HG02884 (cell line): ENCODE measurements around the gene SHANK3.

Experiments
- ATAC-seq: cut with Tn5 transposase; IDR thresholded peaks from one replicate; pipeline ENCODE4 v1.9.1; 2021; ENCODE audit warnings: mild to moderate bottlenecking, moderate library complexity; ENCODE audit not compliant: unreplicated experiment

Gene SHANK3

GRCh38 chr22:50698546-50698945 lies 25.9 kb downstream of the SHANK3 start:
- ATAC-seq, result no peak

DNA sequence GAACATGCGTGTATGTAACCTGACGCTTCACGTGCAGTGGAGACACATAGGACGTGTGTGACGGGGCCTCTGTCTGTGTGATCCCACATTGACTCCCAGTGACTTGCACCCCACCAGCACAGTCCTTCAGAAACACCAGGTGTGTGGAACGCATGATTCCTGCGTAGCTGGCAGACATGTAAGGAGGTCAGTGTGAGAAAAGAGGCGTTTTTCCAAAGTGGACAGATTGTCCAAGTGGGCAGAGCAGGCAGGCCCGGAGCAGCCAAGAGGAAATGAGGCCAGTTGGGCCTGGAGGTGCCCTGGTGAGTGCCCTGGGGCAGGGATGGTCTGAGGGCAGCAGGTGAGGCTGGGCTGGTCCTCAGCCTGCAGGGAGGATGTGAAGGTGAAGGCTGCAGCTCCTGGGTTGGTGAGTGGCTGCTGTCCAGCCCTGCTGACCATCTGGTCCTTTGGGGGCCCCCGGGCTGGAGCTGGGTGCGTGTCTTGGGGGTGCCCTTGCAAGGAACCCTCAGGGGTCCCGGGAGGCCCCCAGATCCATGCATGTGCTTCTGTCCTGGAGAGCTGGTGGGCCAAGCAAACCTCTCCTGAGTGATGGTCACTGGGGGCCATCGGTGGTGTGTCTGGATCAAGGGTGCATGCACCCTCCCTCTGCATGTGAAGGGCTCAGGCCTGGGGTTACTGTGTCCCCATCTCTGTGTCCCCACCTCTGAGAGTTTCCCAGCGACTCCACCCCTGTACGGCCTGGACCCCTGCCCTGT lies 26.6 kb downstream of the SHANK3 start:
- ATAC-seq, result no peak

DNA sequence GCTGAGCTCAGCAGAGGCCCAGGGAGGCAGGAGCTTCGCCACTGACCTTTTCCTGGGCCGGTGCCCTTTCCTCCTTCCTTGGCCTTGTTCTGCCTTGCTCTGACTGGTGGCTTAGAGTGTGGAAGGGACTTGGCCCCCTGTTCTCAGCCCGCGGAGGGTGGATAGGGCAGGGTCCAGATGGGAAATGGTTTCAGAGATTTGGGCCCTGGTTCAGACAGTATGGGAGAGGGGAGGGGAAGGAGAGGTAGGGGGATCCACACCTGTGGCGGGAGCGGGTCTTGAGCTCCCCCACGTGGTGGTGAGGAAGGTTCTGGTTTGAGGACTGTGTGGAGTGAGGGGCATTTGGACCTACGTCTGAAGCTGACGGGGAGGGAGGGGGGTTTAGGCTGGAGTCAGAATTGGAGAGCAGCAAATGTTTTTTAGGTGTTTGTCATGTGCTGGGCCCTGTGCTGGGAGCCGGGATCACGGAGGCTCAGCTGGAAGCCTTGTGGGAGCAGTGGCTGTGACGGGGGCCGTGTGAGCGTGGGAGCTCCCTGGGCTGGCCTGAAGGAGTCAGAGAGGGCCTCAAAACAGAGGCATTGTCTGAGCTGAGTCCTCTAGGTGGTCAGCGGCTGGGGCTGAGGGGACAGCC lies 27.2 kb downstream of the SHANK3 start:
- no peak for ATAC-seq

DNA sequence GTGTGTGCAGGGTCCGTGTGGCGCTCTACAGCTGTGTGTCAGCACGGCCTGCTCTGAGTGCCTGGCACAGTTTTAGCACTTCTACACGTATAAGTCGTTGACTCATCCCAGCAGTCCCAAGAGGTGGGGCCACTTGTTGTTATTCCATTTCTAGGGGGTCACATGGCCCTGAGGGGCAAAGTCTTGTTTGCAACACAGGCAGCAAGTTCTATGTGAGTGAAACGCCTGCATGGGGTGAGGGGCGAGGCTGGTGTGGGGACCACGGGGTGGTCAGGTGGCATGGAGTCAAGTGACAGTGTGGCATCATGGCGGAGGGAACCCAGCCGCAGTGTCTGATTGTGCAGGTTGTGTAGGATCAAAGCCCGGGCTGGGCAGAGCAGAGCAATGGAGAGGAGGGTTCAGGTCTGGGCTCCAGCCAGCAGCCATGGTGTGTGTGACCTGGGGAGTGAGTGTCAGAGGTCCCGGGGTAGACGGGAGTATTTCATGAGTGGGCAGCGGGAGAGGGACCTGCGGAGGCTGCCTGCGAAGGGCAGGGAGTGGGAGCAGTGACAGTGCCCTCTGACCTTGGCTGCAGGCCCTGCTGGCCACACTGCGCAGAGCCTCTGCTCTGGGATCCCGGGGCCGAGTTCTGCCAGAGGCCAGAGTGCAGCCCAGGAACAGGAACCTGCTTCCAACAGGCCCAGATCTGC lies 27.9 kb downstream of the SHANK3 start:
- ATAC-seq, result no peak

- ATAC-seq, result no peak
Measured at GRCh38 chr22:50701076-50701419, 28.4 kb downstream of the SHANK3 start.

GRCh38 chr22:50701428-50702154 lies 29.0 kb downstream of the SHANK3 start:
- no peak for ATAC-seq

DNA sequence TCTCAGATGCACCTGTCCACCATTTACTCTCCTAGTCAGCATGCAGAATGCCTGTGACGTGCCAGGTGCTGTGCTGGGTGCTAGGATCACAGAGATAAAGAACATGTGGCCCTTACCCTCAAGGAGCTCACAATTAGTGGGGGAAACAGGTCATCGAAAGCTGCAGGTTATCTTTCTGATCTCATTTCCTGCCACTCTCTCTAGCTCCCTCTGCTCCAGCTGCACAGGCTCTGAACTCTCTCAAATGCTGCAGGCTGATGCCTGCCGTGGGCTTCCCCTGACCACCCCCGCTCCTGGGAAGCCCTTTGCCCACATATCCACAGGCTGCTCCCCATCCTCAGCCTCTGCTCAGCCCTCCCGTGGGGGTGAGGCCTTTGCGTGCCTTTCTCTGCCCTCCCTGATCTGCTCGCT lies 29.6 kb downstream of the SHANK3 start:
- ATAC-seq, result no peak

- ATAC-seq, result no peak
Measured at GRCh38 chr22:50702821-50703725, 30.4 kb downstream of the SHANK3 start.

DNA sequence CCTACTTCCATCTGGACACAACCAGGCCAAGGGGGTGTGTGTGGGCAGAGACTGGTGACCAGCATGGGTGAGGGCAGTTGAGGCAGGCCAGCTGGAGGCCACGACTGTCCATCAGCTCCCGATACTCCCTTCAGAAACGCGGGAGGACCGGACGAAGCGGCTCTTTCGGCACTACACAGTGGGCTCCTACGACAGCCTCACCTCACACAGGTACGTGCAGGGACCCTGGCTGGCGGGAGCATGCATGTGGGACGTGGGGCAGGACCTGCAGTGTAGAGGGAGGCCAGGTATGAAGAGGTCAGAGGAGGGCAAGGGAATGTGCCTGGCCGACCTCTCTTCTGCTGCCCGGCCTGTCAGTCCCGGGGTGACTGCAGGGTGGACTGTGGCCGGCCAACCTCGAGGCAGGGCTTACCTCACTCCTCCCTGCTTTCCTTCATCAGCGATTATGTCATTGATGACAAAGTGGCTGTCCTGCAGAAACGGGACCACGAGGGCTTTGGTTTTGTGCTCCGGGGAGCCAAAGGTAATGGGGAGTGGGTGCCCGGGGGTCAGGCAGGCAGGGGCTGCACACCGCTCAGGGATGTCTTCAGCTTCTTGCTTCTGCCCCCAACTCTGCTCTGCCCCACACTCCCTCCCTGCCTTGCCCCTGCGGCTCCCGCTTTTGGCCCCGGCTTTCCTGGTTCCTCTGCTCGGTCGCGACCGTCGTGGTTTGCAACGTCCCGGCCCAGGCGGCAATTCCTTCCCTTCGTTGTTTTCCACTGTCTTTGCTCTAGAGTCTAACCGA lies 31.3 kb downstream of the SHANK3 start:
- no peak for ATAC-seq

DNA sequence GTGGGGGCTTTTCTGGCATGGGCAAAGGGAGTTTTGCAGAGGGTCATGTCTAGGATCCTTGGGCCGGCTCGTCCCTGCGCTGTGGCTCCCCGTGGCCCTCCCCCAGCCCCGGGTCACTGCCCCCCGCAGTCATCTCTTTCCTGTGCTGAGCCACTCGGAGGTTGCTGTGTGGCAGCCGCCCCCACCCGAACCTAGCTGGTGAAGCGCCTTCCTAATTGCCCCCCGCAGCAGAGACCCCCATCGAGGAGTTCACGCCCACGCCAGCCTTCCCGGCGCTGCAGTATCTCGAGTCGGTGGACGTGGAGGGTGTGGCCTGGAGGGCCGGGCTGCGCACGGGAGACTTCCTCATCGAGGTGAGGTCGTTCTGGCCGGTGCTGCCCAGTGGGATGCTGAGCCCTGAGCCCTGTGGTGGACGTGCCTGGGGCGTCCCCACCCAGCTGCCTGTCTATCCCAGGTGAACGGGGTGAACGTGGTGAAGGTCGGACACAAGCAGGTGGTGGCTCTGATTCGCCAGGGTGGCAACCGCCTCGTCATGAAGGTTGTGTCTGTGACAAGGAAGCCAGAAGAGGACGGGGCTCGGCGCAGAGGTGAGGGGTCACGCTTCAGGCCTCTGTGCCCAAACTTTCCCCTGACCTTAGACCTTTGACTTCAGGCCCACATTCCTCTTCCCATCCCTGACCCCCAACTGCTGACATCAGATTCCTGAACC lies 32.0 kb downstream of the SHANK3 start:
- ATAC-seq, result no peak

GRCh38 chr22:50705219-50705691 lies 32.6 kb downstream of the SHANK3 start:
- no peak for ATAC-seq

- ATAC-seq, result no peak
Measured at GRCh38 chr22:50705851-50706351, 33.3 kb downstream of the SHANK3 start.

DNA sequence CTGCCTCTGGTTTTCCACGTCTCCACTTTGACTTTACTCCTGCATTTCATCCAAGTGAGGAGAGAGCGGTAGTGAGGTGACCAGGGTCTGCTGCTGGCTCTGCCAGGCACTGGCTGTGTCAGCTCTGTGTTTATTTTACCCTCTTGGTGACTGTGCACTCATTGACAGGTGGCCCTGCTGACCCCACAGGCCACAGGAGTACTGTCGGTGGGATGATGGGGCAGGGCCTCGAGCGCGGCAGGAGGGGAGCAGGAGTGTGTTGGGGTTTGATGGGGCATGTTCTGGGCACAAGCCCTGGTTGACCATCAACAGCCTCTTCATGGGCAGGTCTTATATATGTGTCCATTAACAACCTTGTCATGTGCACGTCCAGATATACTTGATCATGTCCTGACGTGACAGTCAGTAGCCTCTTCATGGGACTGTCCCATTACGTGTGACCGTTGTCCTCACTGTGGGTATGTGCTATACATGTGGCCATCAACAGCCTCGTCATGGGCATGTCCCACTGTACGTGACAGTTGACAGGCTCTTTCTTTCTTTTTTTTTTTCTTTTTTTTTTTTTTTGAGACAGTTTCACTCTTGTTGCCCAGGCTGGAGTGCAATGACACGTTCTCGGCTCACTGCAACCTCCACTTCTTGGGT lies 34.0 kb downstream of the SHANK3 start:
- ATAC-seq, result no peak

DNA sequence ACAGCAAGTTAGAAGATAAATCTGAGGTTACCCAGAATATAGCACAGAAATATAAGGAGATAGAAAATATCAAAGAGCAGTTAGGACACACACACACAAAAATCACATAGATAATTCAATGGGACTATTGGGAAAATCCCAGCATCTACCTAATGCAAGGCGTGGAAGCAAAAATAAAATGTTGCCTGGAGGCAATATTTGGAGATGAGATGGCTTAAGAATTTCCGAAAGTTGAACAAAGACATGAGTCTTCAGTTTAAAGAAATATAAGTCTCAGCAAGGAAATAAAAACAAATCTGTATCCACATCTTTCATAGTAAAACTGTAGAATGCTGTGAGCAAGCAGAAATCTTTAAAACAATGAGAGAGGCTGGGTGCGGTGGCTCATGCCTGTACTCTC lies 35.9 kb downstream of the SHANK3 start:
- ATAC-seq, result no peak

GRCh38 chr22:50708996-50709395 lies 36.4 kb downstream of the SHANK3 start:
- no peak for ATAC-seq

DNA sequence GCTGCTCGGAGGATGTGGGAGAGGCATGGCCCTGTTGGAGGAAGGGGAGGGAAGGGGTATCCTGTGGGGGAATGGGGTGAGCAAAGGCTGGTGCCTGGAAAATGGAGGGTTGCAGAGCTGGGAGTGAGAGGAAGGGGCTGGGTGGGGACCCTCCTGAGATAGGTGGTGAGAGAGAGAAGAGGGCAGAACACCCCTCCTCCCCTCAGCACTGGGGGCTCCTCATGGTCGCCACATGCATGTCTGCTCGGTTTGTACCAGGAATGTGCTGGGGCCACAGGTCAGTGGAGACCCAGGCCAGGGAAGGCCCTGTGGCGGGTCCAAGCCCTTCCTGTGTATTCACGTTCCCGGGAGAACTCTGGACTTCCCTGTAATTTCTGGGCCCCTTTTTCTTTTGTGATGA lies 37.6 kb downstream of the SHANK3 start:
- ATAC-seq, result no peak

- ATAC-seq, result no peak
Measured at GRCh38 chr22:50710886-50711285, 38.3 kb downstream of the SHANK3 start.
